Raji (cell line): Measurements from ENCODE around the gene PLD4.

Experiments
- POLR2A ChIP-seq: IDR thresholded peaks from 2 replicates; pipeline ENCODE4 v1.6.1; 2011; ENCODE audit warnings: low read depth, low read length, control low read depth; ENCODE audit not compliant: insufficient read depth

PLD4 gene

DNA sequence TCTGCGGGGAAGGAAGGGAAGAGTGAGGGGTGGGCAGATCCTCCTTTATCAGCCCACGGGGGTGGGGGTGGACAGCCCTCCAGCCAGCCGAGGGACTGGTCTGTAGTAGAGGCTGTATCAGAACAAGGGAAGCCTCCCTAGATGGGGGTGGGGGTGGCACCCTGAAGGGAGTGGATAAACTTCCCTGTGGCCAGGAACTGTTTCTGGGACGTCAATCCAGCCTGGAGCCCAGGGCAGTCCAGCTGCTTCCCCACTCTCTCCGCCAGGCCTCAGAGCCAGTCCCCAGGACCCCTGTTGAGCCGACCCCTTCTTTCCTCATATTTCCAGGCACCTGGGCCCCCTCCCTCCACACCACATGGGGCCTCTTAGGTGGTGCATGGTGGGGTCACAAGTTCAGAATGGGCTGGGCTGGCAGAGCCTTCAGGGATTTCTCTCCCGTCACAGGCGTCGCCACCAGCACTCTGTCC lies 6.7 kb downstream of the PLD4 start:
- TF ChIP-seq POLR2A: no peak

DNA sequence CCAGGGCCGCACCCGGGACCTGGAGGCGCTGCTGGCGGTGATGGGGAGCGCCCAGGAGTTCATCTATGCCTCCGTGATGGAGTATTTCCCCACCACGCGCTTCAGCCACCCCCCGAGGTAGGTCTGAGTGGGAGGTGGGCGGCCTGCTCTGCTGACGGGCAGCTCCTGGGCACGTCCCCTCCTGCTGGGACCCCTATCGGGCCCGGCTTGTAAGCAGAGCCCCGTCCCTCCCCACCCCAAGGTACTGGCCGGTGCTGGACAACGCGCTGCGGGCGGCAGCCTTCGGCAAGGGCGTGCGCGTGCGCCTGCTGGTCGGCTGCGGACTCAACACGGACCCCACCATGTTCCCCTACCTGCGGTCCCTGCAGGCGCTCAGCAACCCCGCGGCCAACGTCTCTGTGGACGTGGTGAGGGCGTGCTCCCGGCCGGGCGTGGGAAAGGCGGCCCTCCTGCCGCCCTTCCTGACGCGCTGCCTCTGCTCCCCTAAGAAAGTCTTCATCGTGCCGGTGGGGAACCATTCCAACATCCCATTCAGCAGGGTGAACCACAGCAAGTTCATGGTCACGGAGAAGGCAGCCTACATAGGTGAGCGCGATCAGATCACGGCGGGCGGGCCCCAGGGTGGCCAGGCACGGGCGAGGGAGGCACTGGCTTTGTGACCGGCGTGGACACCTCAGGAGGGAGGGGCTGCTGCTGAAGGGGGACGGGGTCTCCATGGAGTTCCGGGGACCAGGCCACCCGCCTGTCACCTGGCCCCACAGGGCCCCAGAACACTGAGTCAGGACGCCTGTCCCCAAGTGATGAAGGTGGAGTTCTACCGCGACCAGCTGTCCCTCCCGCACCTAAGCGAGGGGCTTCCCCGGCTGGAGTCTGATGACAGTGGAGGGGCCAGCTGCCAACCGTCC lies 7.3 kb downstream of the PLD4 start:
- TF ChIP-seq POLR2A: no peak

DNA sequence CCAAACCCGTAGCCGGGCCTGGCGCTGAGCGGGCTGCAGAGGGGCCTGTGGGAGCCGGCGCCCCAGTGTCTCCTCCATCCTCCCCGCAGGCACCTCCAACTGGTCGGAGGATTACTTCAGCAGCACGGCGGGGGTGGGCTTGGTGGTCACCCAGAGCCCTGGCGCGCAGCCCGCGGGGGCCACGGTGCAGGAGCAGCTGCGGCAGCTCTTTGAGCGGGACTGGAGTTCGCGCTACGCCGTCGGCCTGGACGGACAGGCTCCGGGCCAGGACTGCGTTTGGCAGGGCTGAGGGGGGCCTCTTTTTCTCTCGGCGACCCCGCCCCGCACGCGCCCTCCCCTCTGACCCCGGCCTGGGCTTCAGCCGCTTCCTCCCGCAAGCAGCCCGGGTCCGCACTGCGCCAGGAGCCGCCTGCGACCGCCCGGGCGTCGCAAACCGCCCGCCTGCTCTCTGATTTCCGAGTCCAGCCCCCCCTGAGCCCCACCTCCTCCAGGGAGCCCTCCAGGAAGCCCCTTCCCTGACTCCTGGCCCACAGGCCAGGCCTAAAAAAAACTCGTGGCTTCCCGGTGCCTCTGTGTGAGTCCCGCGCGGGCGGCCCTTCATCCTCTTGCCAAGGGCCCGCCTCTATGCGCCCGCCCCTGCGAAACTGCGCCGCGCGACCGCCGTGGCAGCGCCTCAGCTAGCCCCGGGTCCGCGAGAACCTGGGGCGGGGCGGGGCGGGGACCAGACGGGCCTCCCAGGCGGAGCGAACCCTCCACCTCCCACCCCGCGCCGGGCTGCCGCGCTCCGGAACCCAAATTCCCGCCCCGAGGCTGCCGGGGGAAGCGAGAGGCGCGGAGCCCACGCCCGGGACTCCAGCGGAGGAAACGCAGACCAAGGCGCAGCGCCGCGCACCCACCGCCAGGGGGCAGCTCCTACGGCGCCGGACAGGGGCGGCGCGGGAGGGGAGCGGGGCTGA lies 8.3 kb downstream of the PLD4 start:
- no peak for TF ChIP-seq POLR2A

DNA sequence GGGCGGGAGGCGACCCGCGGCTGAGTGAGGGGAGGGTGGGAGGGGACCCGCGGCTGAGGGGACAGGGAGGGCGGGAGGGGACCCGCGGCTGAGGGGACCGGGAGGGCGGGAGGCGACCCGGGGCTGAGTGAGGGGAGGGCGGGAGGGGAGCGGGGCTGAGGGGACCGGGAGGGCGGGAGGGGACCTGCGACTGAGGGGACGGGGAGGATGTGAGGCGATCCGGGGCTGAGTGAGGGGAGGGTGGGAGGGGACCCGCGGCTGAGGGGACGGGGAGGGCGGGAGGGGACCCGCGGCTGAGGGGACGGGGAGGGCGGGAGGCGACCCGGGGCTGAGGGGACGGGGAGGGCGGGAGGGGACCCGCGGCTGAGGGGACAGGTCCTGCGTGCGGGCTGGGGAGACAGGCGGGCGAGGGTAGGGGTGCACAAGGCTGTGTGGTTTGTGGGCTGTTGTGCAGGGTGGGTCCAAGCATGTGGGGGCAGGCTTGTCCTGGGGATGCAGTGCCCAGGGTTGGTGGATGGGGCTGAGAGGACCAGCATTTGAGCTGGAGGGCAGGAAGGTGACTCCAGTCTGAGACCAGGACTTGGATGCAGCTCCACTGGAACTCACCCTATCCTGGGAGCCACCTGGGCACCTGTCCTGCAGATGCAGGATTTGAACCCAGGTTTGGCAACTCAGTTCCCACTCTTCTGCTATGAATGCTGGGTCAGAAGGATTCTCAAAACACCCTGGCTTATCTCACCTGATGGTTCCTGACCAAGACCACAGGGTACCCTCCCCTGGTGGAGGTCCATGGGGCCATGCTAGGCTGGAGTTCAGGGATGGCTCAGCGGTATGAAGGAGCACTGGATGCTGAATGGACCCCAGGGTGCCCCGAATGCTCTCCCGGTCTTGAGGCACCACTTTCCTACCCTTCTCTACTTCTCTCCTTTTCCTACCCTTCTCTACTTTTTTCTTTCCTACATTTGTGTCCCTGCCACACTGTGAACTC lies 9.4 kb downstream of the PLD4 start:
- no peak for TF ChIP-seq POLR2A

DNA sequence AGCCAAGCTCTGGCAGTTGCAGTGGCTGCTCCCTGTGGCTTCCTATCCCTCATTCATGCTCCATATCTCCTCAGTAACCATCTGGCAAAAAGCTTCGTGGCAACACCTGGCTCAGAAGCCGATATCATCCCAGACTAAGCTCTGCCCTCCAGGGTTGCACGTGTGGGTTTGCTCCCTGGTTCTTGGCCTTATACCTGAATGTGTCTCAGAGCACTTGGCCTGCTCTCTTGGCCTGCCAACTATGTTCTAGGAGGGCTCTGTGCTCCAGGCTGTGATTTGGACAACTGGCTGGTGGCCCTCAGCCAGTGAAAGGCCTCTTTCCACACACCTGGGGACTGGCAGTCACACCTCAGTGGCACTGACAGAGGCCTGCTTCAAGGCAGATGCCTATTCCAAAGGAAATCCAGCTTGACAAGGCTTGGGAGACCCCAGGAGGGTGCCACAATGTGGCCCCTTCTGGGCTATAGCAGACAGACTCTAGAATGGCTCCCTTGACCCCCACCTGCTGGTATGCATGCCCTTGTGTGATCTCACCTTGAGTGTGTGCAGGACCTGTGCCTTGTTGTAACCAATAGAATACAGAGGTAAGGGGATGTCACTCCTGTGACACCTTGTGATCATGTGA lies 10.5 kb downstream of the PLD4 start:
- no peak for TF ChIP-seq POLR2A

DNA sequence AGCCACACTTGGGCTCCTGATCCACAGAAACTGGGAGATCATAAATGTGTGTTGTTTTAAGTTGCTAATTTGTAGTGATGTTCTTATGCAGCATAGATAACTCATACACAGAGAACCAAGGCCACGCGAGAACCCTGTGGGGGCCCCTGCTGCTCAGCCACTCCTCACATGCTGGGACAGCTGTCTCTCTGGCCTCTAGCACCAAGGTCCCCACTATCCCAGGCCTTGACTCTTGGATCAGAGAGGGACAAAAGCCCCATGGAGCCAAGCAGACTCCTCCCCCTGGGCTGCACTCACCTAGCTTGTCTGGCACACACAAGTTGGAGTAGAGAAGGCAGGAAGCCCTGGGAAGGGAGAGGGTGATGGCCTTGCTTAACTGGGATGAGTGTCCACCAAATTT lies 11.3 kb downstream of the PLD4 start:
- no peak for TF ChIP-seq POLR2A

DNA sequence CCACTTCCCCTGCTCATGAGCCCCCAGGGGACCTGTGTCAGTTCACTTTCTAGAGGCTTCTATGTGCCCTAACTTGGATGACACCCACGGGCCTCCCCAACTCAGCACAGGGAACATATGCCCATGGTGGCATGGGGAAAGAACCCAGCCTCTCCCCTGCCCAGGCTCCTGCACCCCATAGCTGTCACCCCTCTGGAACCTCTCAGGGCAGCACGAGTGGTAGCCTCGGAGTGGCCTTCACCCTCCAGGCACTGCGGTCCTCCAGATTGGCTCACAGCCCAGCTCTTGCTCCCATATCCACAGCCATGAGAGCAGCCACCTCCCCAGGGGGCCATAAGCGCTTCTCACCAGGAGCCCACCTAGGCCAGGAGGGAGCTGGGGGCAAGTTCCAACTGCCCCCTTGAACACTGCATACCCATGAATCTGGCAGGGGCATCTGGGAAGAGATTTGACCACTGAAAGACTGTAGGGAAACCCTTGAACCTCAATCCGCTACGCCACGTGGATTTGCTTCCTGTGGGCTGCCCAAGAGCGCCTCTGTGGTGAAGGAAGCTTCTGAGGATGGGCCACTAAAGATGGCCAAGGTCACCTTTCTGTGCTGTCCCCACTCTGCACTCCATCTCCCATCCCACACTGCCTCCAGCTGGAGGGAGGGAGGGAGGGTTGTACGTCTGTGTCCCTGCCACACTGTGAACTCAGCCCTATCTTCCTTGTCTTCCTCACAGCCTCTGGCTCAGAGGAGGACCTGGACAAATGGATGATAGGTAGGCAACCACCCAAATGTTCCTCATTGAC lies 11.9 kb downstream of the PLD4 start:
- TF ChIP-seq POLR2A: no peak

DNA sequence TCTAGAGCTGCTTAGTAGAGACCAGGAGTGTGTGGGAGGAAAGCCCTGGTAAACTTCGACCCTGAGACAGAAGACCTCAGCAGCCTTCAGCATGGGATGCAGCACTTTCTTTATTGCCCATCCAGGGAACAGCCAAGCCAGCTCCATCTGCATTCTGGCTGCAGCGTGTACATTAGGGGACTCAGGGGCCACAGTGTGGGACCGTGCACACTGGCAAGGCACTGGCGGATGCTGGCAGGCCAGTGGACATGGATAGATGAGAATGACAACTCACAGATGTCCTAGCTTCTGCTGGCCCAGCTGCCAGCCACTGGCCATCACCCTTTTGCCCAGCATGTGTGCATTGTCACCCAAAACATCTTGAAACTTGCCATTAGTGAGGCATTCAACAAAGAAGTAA lies 12.5 kb downstream of the PLD4 start:
- TF ChIP-seq POLR2A: peak; percentile 19; the same call in 1 of the 2 replicates

DNA sequence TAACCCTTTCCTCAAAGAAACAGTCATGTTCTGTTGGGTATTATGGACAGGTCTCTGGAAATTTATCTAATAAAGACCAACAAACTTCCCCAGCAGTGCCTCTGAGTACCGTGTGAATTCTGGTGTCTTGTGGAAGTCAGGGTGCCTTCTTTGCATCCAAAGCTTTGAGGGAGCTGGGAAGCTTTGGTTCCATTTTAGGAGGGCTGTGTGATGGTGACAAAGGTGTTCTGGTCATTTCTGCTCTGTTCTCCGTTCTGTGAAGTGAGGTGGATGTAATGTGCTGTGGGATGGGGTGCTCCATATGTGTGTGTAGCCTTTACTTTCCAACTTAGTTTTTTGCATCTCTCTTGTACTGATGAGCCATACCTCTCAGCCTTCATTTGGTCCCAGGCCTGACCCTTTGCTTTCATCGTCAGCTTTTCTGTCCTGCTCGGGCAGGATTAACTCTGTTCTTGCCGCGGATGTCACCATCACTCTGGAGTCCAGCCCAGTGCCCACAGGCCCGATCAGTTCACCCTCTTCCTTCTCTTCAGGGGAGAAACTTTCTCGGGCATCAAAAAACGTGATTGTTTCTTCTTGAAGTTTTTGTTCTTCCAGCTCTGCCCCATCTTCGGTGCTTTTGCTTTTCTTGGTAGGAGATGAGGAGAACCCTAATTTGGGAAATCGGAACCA lies 13.2 kb downstream of the PLD4 start:
- TF ChIP-seq POLR2A: no peak

DNA sequence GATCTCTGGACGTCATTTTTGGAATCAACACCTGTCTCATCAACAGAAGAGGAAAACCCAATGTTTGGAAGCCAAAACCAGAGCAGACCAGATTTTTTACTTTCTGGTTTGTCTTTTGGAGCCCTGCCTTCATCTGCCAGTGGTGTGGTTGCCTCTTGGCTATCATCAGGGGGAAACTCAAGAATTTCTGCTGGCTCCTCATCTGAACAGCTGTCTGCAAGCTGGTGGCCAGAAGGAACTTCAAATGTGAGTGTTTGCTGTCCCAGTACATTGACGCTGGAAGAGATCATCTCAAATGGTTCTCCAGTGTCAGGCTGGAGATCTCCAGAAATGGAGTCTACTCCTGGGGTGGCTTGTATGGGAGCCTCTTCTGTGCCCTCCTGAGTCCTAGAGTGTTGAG lies 13.8 kb downstream of the PLD4 start:
- no peak for TF ChIP-seq POLR2A

DNA sequence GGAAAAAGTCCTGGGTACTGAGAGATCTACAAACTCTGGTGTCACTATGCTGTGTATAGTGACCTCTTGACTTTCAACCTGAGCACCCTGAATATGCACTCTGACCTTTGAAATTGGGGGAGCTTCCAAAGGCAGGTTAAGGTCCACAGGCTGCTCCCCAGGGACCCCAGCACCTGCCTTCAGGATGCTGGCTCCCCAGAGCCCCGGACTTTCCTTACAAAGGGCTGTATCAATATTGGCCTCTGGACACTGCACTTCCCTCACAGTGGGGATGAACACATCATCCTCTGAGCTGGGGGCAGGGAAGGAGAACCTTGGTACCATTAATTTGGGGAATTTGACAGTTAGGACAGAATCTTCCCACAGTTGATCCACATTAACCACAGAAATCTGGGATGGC lies 14.3 kb downstream of the PLD4 start:
- TF ChIP-seq POLR2A: no peak

DNA sequence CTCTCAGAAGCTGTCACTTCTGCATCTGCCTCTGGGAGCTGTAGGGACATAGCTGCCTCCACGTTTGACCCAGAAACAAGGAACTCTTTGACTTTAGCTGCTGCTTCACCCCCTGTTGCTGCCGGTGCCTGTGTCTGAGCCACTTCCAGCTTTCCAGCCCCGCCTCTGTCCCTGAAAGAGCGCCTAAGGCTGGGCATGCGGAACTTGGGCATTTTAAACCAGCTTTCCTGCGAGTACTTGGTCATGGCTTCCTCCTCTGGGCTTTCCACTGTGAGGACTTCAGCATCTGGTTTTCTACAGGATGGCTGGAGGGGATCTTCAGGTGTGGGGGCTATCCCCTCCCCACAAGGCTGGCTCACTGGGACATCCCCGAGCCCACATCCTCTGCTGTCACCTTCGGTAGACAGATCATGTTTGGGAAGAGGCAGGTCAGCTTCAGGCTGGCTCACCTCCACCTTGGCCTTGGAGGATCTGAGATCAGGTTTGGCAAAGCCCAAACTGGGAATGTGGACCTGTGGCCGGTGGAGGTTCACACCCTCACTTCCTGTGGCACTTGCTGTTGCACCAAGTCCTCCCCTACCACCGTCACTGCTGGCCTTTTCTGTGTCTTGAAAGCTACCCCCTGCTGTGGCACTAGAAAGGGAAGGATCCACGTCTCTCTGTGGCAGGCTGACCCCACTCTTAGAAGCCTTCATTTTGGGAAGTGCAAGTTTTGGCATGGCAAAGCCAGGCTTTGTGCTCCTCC lies 15.2 kb downstream of the PLD4 start:
- no peak for TF ChIP-seq POLR2A
